WI38 (cell line): ENCODE measurements around the gene CDH16.

ENCODE experiments used
- H3K4me3 ChIP-seq: 2 replicates; pipeline ENCODE4 v1.5.1; 2011; ENCODE audit warnings: low read depth, mild to moderate bottlenecking, control low read depth, low read length
- TF ChIP-seq, protein P1 (sequence below): IDR thresholded peaks from 2 replicates; pipeline ENCODE4 v1.5.1; 2012; ENCODE audit warnings: low read depth, mild to moderate bottlenecking, control low read depth, low read length

The CDH16 gene

DNA sequence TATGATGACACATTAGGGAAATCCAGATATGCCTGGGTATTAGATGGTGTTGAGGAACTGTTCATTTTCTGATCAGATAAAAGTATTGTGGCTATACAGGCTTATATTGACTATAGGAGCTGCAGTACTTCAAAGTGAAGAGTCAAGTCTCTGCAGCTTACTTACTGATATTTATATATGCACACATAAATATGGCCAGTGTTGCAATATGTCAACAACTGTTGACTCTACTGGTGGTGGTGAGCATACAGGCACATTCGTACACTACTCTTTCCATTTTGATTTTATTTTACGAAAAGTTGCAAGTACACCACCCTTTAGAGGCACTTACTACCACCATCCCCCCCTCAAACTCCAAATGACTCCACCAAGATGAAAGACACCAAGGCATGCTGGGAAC is 13.0 kb upstream of the CDH16 start:
- H3K4me3 ChIP-seq, result no peak overlapping the region
- TF ChIP-seq, protein P1, sequence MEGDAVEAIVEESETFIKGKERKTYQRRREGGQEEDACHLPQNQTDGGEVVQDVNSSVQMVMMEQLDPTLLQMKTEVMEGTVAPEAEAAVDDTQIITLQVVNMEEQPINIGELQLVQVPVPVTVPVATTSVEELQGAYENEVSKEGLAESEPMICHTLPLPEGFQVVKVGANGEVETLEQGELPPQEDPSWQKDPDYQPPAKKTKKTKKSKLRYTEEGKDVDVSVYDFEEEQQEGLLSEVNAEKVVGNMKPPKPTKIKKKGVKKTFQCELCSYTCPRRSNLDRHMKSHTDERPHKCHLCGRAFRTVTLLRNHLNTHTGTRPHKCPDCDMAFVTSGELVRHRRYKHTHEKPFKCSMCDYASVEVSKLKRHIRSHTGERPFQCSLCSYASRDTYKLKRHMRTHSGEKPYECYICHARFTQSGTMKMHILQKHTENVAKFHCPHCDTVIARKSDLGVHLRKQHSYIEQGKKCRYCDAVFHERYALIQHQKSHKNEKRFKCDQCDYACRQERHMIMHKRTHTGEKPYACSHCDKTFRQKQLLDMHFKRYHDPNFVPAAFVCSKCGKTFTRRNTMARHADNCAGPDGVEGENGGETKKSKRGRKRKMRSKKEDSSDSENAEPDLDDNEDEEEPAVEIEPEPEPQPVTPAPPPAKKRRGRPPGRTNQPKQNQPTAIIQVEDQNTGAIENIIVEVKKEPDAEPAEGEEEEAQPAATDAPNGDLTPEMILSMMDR, result no peak

DNA sequence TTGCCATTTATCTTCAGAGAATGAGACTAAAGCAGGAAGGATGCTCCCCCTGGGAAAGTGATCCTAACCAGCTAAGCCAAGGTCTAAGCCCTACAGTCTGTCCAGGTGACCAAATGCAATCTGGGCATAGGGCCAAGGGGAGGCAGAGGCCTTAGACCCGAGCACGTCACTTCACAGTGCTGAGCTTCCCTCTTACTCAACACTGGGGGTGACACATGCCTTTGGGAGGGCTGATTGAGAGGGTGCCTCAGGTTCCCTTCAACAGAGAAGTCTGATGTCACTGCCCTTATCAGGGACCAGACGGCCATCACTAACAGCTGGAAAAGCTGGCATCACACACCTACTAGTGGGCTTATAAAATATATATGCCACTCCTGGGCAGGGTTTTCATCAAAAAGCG is 11.5 kb upstream of the CDH16 start:
- TF ChIP-seq, protein P1, result no peak

DNA sequence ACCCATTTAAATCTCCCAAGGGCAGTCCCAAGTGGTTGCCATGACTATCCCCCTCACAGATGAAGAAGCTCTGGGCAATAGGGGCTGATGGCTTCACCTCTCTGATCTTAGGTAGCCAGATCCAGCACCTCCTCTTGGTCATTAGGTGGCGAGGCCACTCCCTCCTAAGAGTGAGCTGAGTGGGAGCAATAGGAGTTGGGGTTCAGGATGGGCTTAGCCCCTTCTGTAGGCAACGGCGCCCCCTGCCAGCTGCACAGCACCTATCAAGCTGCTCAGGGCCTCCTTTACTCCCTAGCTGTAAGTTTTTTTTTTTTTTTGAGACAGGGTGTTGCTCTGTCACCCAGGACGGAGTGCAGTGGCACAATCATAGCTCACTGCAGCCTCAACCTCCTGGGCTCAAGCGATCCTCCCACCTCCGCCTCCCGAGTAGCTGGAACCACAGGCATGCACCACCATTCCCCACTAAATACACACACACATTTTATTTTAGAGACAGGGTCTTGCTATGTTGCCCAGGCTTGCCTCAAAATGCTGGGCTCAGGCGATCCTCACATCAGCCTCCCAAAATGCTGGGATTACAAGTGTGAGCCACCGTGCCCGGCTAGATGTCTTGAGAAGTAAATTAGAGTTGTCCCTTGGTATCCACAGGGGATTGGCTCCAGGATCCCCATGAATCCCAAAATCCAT is 10.2 kb upstream of the CDH16 start:
- TF ChIP-seq, protein P1, result peak; percentile 45

More for the DNA sequence above, 11.5 kb upstream of the CDH16 start:
- no peak overlapping the region for H3K4me3 ChIP-seq

DNA sequence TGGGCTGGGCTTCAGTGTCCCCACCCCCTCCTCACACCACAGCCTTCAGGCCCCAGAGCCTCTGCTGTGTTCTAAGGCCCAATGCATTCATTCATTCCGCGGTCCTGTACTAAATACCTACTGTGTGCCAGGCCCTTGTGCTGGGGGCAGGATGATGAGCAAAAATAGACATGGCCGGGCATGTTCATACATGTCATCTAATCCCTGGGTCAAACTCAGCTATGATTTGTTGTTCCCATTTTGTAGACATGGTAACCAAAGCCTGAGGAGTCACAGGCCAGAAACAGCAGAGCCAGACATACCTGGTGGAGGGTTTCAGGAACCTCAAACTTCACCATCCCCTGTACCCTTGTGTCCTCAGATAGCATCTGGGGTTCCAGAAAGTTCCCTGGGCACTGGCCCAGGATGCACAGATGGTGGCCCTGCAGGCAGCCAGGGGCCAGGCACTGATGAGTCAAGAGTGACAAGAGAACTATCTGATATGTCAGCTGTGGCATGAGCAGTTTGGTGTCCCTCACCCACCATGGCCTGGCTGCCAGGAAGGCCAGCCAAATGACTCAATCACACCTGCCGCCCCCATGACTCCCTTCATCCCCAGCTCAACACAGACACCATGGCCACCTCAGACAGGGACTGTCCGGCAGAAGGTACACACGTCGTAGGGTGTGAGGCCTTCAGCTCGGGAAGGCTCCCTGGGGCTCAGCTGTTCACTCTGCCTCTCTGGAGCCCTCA is 9.4 kb upstream of the CDH16 start:
- H3K4me3 ChIP-seq, result no peak overlapping the region
- TF ChIP-seq, protein P1, result no peak

More for the DNA sequence above, 10.2 kb upstream of the CDH16 start:
- H3K4me3 ChIP-seq, result no peak overlapping the region

DNA sequence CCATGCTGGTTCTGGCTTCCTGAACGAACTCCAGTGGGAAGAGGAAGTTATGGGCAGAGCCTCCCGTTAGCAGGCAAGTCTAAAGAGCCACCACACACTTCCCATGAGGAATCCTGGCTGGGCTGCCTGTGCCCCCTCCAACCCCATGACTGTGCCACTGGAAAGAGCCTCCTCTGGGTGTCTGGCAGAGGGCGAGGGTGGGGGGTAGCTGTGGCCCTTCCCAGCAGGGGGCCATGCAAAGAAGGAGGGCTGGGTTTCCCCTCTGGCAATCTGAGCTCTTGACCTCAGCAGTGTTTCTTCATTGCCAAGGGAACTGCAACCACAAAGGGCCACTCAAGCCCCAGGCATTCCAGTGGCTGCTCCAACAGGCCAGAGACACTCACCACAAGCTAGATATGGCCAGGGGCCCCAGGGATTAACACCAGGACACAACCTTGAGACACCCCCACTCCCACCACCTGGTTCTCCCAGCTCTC is 8.3 kb upstream of the CDH16 start:
- TF ChIP-seq, protein P1, result no peak
- no peak overlapping the region for H3K4me3 ChIP-seq

DNA sequence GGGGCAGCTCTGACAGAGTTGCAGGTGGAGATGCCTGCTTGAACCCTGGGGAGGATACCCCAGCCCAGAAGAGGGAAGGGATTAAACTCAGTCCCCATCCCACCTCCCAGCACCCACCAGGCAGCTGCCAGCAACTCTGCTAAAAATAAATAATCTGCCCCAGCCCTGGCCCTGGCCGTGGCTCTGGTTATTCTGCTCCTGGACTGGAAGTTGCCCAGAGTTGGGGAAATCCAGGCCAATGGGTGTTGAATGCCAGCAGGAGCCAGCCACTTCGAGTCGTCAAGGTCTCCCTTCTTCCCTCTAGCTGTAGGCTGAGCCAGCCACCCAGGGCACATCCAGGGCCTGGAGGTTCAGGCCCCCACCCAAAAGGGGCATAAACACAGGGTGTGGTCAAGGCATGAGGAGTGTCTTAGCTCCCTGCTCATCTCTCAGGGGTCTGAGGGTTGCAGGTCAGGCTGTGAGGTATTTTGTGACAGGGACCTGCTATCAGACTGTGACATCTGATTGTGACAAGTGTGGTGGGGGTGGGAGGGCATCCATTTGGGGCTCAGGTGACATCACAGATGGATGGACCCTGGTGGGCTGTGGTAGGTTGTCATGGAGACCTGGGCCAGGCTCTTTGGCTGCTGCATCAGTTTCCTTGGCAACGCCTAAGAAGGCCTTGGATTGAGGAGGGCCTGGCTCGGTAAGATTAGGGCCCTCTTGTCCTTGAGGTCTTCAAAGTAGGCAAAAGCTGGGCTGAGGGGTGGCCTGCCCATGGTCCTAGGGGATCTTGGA is 7.7 kb upstream of the CDH16 start:
- H3K4me3 ChIP-seq, result no peak overlapping the region
- TF ChIP-seq, protein P1, result no peak
